KMS-11 (cell line): ENCODE results near the gene TNFAIP8L1.

Experiments used
- H2AFZ ChIP-seq: fragments of 200-600 bp; sonication (generic); 2 replicates; pipeline ENCODE4 v1.6.1; 2016; ENCODE audit warnings: antibody characterized with exemption, mixed run types, low read depth
- H3K27ac ChIP-seq: fragments of 200-600 bp; sonication (generic); 2 replicates; pipeline ENCODE4 v1.6.1; 2016; ENCODE audit warnings: mild to moderate bottlenecking, mixed run types
- H3K27me3 ChIP-seq: fragments of 200-600 bp; sonication (generic); 2 replicates; pipeline ENCODE4 v1.6.1; 2017; ENCODE audit warnings: mild to moderate bottlenecking, low read depth, mixed run types, moderate library complexity; ENCODE audit not compliant: insufficient read depth
- H3K36me3 ChIP-seq: fragments of 200-600 bp; sonication (generic); 2 replicates; pipeline ENCODE4 v1.6.1; 2017; ENCODE audit warnings: mild to moderate bottlenecking, mixed run types; ENCODE audit not compliant: insufficient read depth
- H3K4me1 ChIP-seq: fragments of 200-600 bp; sonication (generic); 2 replicates; pipeline ENCODE4 v1.6.1; 2016; ENCODE audit warnings: mild to moderate bottlenecking, low read depth, mixed run types; ENCODE audit not compliant: poor library complexity, severe bottlenecking
- H3K4me2 ChIP-seq: fragments of 200-600 bp; sonication (generic); 2 replicates; pipeline ENCODE4 v1.7.0; 2016; ENCODE audit warnings: mild to moderate bottlenecking, mixed run types
- H3K4me3 ChIP-seq: fragments of 200-600 bp; sonication (generic); IDR thresholded peaks from 2 replicates; pipeline ENCODE4 v1.6.1; 2017; ENCODE audit warnings: low read depth, low read length, mixed read lengths; ENCODE audit not compliant: insufficient read depth
- H3K79me2 ChIP-seq: fragments of 200-600 bp; sonication (generic); 2 replicates; pipeline ENCODE4 v1.6.1; 2016; ENCODE audit warnings: low read depth, mixed run types; ENCODE audit not compliant: insufficient read depth
- H3K9ac ChIP-seq: fragments of 200-600 bp; sonication (generic); 2 replicates; pipeline ENCODE4 v1.6.1; 2016; ENCODE audit warnings: mild to moderate bottlenecking, mixed run types
- H4K20me1 ChIP-seq: fragments of 200-600 bp; sonication (generic); 2 replicates; pipeline ENCODE4 v1.6.1; 2016; ENCODE audit warnings: mild to moderate bottlenecking, mixed run types; ENCODE audit not compliant: insufficient read depth
- CTCF ChIP-seq: fragments of 200-600 bp; sonication (generic); conservative IDR thresholded peaks from 2 replicates; pipeline ENCODE4 v1.6.1; 2017; ENCODE audit warnings: low read depth, mild to moderate bottlenecking, antibody characterized with exemption, low read length, moderate library complexity, mixed read lengths

TNFAIP8L1 gene

GRCh38 chr19:4657835-4658234 lies 18.5 kb downstream of the TNFAIP8L1 start:
- Histone ChIP-seq H3K9ac (no peak overlapping the region), H4K20me1 (no peaks in the 10 kb centered on the region), H3K4me3 (no peak overlapping the region), H3K4me1 (peaks cover 15% of the 10 kb centered on the region), H2AFZ (no peak overlapping the region), H3K4me2 (no peak overlapping the region), H3K36me3 (no peaks in the 10 kb centered on the region; the same call in 1 of the 2 replicates), H3K27ac (no peak overlapping the region), H3K27me3 (no peaks in the 10 kb centered on the region), H3K79me2 (no peaks in the 10 kb centered on the region)
- TF ChIP-seq CTCF, result no peak

- Histone ChIP-seq H3K4me3 (no peak overlapping the region), H4K20me1 (no peaks in the 10 kb centered on the region; the same call in 1 of the 2 replicates), H3K4me2 (no peak overlapping the region), H3K27me3 (no peaks in the 10 kb centered on the region), H3K9ac (no peak overlapping the region), H2AFZ (no peak overlapping the region), H3K36me3 (no peaks in the 10 kb centered on the region; the same call in 1 of the 2 replicates), H3K27ac (no peak overlapping the region), H3K79me2 (no peaks in the 10 kb centered on the region), H3K4me1 (peaks cover 8% of the 10 kb centered on the region)
- peak; percentile 55 for TF ChIP-seq CTCF
Measured at GRCh38 chr19:4660181-4660791, 21.0 kb downstream of the TNFAIP8L1 start.

- no peak overlapping the region for H2AFZ ChIP-seq
- TF ChIP-seq CTCF, result no peak
- H3K4me3 ChIP-seq, result no peak overlapping the region
- no peak overlapping the region for H3K4me2 ChIP-seq
- H3K79me2 ChIP-seq, result no peaks in the 10 kb centered on the region
- no peak overlapping the region for H3K9ac ChIP-seq
- H3K36me3 ChIP-seq, result no peaks in the 10 kb centered on the region; the same call in 1 of the 2 replicates
- no peaks in the 10 kb centered on the region; the same call in 1 of the 2 replicates for H4K20me1 ChIP-seq
- no peaks in the 10 kb centered on the region for H3K27me3 ChIP-seq
- H3K27ac ChIP-seq, result no peak overlapping the region
- peaks cover 5% of the 10 kb centered on the region for H3K4me1 ChIP-seq
Measured at GRCh38 chr19:4660993-4661392, 21.7 kb downstream of the TNFAIP8L1 start.

GRCh38 chr19:4662020-4662695 lies 22.8 kb downstream of the TNFAIP8L1 start:
- Histone ChIP-seq H3K9ac (no peak overlapping the region), H3K4me3 (no peak overlapping the region), H4K20me1 (no peaks in the 10 kb centered on the region; the same call in 1 of the 2 replicates), H2AFZ (no peak overlapping the region), H3K36me3 (no peaks in the 10 kb centered on the region; the same call in 1 of the 2 replicates), H3K79me2 (no peaks in the 10 kb centered on the region), H3K27me3 (no peaks in the 10 kb centered on the region), H3K4me1 (peaks cover 5% of the 10 kb centered on the region), H3K4me2 (no peak overlapping the region), H3K27ac (no peak overlapping the region)
- TF ChIP-seq CTCF, result no peak
